BE2C (cell line): ENCODE results near the gene TNPO1.

Experiments used
- DNase-seq: peaks from one replicate; pipeline ENCODE4 v3.0.0-alpha.2; 2020
- H3K27me3 ChIP-seq: fragments of 250-450 bp; sonication (Bioruptor Pico); 2 replicates; pipeline ENCODE4 v1.5.1; 2020; ENCODE audit warnings: mild to moderate bottlenecking
- H3K36me3 ChIP-seq: fragments of 250-450 bp; sonication (Bioruptor Pico); 2 replicates; pipeline ENCODE4 v1.5.1; 2020; ENCODE audit warnings: mild to moderate bottlenecking
- H3K4me1 ChIP-seq: fragments of 250-450 bp; sonication (Bioruptor Pico); 2 replicates; pipeline ENCODE4 v1.5.1; 2020
- H3K4me3 ChIP-seq: 2 replicates; pipeline ENCODE4 v1.5.1; 2011; ENCODE audit warnings: low read depth, low read length
- H3K9me3 ChIP-seq: fragments of 250-450 bp; sonication (Bioruptor Pico); 2 replicates; pipeline ENCODE4 v1.5.1; 2020
- TF ChIP-seq, protein P1 (sequence below): IDR thresholded peaks from 2 replicates; pipeline ENCODE4 v1.5.1; 2012; ENCODE audit warnings: mild to moderate bottlenecking, low read depth, low read length

The TNPO1 gene

DNA sequence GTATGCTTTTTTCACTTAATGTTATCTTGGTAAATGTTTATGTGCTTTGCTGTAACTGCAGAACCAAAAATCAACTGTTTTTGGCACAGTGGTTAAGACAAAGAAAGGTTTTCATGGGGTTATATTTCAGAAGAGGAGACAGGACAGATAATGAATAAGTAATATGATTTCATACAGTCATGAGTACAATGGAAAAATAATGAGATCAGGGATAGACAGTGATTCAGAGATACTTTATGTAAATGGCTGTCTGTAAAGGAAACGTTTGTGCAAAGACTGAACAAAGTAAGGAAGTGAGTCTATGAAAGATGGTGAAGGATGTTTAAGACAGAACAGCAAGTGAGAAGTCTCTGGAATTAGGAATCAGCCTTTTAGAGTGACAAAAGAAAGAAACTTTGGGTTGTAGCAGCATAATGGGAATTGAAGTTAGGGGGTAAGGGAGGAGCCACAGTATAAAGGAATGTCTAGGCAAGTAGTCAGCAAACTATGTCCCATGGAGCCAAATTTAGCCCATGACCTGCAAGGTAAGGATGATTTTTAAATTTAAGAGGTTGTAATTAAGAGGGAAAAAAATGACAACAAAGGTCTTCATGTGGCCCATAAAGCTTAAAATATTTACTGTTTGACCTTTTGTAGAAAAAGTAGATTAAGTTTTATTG is 55.0 kb downstream of the TNPO1 start:
- no peak for DNase-seq
- no peak overlapping the region for H3K4me3 ChIP-seq
- H3K27me3 ChIP-seq, result no peaks in the 10 kb centered on the region
- H3K4me1 ChIP-seq, result peaks cover 7% of the 10 kb centered on the region
- H3K36me3 ChIP-seq, result peaks cover 86% of the 10 kb centered on the region
- TF ChIP-seq, protein P1, sequence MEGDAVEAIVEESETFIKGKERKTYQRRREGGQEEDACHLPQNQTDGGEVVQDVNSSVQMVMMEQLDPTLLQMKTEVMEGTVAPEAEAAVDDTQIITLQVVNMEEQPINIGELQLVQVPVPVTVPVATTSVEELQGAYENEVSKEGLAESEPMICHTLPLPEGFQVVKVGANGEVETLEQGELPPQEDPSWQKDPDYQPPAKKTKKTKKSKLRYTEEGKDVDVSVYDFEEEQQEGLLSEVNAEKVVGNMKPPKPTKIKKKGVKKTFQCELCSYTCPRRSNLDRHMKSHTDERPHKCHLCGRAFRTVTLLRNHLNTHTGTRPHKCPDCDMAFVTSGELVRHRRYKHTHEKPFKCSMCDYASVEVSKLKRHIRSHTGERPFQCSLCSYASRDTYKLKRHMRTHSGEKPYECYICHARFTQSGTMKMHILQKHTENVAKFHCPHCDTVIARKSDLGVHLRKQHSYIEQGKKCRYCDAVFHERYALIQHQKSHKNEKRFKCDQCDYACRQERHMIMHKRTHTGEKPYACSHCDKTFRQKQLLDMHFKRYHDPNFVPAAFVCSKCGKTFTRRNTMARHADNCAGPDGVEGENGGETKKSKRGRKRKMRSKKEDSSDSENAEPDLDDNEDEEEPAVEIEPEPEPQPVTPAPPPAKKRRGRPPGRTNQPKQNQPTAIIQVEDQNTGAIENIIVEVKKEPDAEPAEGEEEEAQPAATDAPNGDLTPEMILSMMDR, result no peak
- no peaks in the 10 kb centered on the region for H3K9me3 ChIP-seq

DNA sequence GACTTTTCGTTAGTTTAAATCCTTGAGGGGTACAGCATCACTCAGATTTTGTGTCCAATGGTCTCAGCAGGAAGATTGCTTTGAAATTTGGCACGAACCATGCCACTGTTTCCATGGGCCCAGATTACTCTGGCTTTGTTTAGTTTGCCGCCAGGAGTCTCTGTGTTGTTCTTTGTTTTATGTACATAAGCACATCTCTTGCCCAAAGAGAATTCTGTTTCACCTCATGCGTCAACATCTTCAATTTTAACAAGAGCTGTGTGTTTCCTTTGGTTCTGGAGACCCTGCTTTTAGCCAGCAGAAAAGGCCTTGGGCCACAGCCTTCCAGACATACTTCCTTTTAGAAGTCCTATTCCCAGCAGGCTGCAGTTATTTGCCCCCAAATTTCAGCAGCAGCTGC is 62.4 kb downstream of the TNPO1 start:
- H3K4me3 ChIP-seq, result no peak overlapping the region
- no peaks in the 10 kb centered on the region for H3K27me3 ChIP-seq
- peaks cover 90% of the 10 kb centered on the region for H3K36me3 ChIP-seq
- TF ChIP-seq, protein P1, result no peak
- no peak for DNase-seq
- H3K4me1 ChIP-seq, result no peaks in the 10 kb centered on the region
- no peaks in the 10 kb centered on the region for H3K9me3 ChIP-seq

DNA sequence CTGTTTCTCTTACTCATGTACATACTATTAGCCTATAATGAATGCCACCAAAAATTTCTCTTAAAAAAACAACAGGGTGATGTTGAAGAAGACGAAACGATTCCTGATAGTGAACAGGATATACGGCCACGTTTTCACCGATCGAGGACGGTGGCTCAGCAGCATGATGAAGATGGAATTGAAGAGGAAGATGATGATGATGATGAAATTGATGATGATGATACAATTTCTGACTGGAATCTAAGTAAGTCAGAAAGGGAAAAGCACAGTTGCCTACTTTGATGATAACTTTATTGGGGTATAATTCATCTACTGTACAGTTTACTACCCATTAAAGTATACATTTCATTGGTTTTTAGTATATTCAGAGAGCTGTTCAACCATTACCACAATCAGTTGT is 66.5 kb downstream of the TNPO1 start:
- Histone ChIP-seq H3K4me3 (no peak overlapping the region), H3K9me3 (no peaks in the 10 kb centered on the region), H3K27me3 (no peaks in the 10 kb centered on the region), H3K36me3 (peaks cover 93% of the 10 kb centered on the region), H3K4me1 (no peaks in the 10 kb centered on the region; the same call in 1 of the 2 replicates)
- TF ChIP-seq, protein P1, result no peak
- DNase-seq, result no peak

DNA sequence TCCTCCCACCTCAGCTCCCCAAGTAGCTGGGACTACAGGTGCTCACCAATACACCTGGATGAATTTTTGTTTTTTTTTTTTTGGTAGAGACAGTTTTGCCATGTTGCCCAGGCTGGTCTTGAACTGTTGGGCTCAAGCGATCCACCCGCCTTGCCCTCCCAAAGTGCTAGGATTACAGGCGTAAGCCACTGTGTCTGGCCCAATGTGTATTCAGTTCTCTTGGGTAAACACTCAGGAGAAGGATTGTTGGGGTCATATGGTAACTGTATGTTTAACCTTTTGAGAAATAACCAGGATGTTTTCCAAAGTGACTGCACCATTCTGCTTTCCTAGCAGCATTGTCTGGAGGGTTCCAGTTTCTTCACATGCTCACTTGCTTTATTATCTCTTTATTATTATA is 67.4 kb downstream of the TNPO1 start:
- Histone ChIP-seq H3K4me3 (no peak overlapping the region), H3K27me3 (no peaks in the 10 kb centered on the region), H3K4me1 (no peaks in the 10 kb centered on the region; the same call in 1 of the 2 replicates), H3K36me3 (peaks cover 97% of the 10 kb centered on the region), H3K9me3 (no peaks in the 10 kb centered on the region)
- no peak for DNase-seq
- TF ChIP-seq, protein P1, result no peak

DNA sequence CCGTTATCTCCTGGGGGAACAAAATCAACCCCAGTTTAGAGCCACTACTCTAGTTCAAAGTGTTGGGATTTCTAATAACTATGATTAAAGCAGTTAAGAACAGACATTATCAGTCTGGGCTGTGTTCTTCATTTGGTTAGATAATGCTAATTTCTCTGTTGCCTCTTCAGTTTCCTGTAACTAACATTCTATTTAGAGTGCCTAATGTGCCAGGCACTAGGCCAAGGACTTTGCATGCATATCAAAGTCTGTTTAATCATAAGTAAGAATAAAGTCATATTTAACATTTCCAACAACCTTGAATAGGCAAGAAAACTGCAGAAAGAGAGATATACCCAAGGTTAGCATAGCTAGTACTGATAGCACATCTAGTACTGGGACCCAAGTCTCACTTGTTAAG is 68.4 kb downstream of the TNPO1 start:
- Histone ChIP-seq H3K27me3 (no peaks in the 10 kb centered on the region), H3K36me3 (peaks cover 97% of the 10 kb centered on the region), H3K4me1 (no peaks in the 10 kb centered on the region; the same call in 1 of the 2 replicates), H3K9me3 (no peaks in the 10 kb centered on the region), H3K4me3 (no peak overlapping the region)
- DNase-seq, result no peak
- TF ChIP-seq, protein P1, result no peak

DNA sequence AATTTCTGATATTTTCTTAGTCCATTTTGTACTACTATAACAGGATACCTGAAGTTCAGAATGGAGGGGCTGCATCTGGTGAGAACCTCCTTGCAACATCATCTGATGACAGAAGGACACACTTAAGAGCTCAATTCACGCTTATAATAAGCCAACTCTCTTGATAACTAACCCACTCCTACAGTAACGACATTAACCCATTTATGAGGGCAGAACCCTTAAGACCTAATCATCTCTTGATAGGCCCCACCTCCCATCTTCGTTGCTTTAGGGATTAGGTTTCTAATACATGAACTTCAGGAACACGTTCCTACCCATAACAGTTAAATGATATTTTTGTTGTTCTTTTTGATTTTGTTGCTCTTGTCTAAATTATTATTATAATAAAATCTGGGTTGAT is 69.4 kb downstream of the TNPO1 start:
- no peaks in the 10 kb centered on the region; the same call in 1 of the 2 replicates for H3K4me1 ChIP-seq
- H3K4me3 ChIP-seq, result no peak overlapping the region
- H3K27me3 ChIP-seq, result no peaks in the 10 kb centered on the region
- no peak for DNase-seq
- peaks cover 97% of the 10 kb centered on the region for H3K36me3 ChIP-seq
- TF ChIP-seq, protein P1, result no peak
- no peaks in the 10 kb centered on the region for H3K9me3 ChIP-seq
